Motor neuron (in vitro differentiated cells): ENCODE results near the gene SFI1. TPM values are rescaled to one million over a fixed set of nuclear protein-coding genes. Genes with fewer than 3 reads are reported as not detected.

Experiments used
- ATAC-seq, 8 experiments: fragments of 200-7000 bp; cut with Tn5 transposase; replicated peaks in 6 of 8; 2 replicates each; pipeline ENCODE4 v1.8.0; 2021; ENCODE audit warnings: mild to moderate bottlenecking in 8 of 8, moderate library complexity in 8 of 8
- H3K27ac ChIP-seq, 2 donors: fragments of 250-450 bp; sonication (Bioruptor Pico); 2 replicates each; pipeline ENCODE4 v1.9.0; 2021; ENCODE audit warnings: antibody characterized with exemption in 2 of 2, mild to moderate bottlenecking in 2 of 2, moderate library complexity in 1 of 2
- H3K4me1 ChIP-seq, 2 donors: fragments of 250-450 bp; sonication (Bioruptor Pico); replicated peaks in 1 of 2; 2 replicates each; pipeline ENCODE4 v1.6.1; 2021; ENCODE audit warnings: antibody characterized with exemption in 2 of 2, mild to moderate bottlenecking in 2 of 2, moderate library complexity in 1 of 2
- H3K4me3 ChIP-seq, 5 donors: fragments of 250-450 bp; sonication (Bioruptor Pico); 2 replicates each; pipeline ENCODE4 v1.9.0; 2021; ENCODE audit warnings: antibody characterized with exemption in 5 of 5, mild to moderate bottlenecking in 5 of 5, moderate library complexity in 4 of 5
- WGBS, 10 experiments: fragments of 450-650 bp; shearing (Covaris generic); methylation state at CpG; one replicate each; pipeline ENCODE4 v1.0.0; 2022; 5-methylcytosine and 5-hydroxymethylcytosine counted together
- in situ Hi-C, 9 experiments: fragments of 400-800 bp; cut with MboI; loops; one replicate each; pipeline ENCODE4 v1.15.0; 2021; ENCODE audit warnings: low sequenced_read_pairs in 9 of 9, low pct_unique_long_range_greater_than_20kb in 2 of 9; ENCODE audit not compliant: unreplicated experiment in 9 of 9
- total RNA-seq, 8 experiments: library from RNA; unstranded; fragments of 300-600 nt; gene quantifications; 2 replicates each; pipeline versions ENCODE4 v1.2.3 to v1.2.4, GENCODE V29; 2022

SFI1 gene
- total RNA-seq, 8 experiments from 2014 or later, result 5.2 to 23.1 (median 14.4) TPM

DNA sequence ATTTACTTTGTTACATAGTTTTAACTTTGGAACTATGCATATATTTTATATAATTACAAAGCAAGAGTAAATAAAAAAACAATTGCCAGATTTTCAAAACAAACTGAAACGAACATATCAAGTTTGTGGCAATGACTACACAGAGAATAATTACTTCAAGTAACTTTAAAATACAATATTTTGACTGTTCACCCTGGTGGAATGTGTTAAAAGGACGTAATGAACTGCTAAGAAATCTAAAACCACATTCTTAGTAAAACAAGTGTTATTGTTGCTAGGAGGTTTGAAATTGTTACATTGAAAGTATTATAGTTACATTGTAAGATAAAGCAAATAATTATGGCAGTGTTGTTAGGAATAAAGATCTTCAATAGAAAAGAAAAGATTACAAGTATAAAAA lies 71.4 kb downstream of the SFI1 start:
- H3K27ac ChIP-seq, result no peak overlapping the region
- ATAC-seq, result no peak
- in situ Hi-C loops, result no loop called here
- no peaks in the 10 kb centered on the region for H3K4me1 ChIP-seq
- WGBS, 10 experiments, result 67 to 100% (median 83%) methylated on average over 1 to 2 of the region's 2 CpGs
- no peak overlapping the region for H3K4me3 ChIP-seq

- ATAC-seq, result no peak
- in situ Hi-C loops, result no loop called here
- Histone ChIP-seq H3K27ac (no peak overlapping the region), H3K4me1 (no peaks in the 10 kb centered on the region), H3K4me3 (no peak overlapping the region)
- 80 to 100% (median 94%) methylated on average over 1 of the region's 1 CpG; no CpG with 5 or more reads in 2 of the 10 experiments for WGBS, 10 experiments
Observed at GRCh38 chr22:31569126-31569525, 72.8 kb downstream of the SFI1 start.

DNA sequence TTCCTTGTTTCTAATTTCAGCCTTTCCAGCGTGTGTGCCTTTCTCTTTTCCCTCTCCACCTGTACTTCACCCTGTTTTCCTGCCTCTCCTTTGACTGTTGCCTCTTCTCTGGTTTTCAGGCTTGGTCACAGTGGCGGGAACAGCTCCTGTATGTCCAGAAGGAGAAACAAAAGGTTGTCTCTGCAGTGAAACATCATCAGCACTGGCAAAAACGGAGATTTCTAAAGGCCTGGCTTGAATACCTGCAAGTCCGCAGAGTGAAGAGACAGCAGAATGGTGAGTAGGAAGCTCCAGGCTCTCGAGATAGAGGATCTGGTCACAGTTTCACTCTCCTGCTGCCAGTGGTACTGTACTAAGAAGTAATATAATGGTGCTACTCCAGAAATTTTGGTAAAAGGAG lies 76.6 kb downstream of the SFI1 start:
- H3K4me1 ChIP-seq, result no peaks in the 10 kb centered on the region
- in situ Hi-C loops, result no loop called here
- no peak overlapping the region for H3K4me3 ChIP-seq
- WGBS, 10 experiments, result 83 to 100% (median 94%) methylated on average over 1 to 5 of the region's 5 CpGs; no CpG with 5 or more reads in 1 of the 10 experiments
- H3K27ac ChIP-seq, result no peak overlapping the region
- no peak for ATAC-seq

DNA sequence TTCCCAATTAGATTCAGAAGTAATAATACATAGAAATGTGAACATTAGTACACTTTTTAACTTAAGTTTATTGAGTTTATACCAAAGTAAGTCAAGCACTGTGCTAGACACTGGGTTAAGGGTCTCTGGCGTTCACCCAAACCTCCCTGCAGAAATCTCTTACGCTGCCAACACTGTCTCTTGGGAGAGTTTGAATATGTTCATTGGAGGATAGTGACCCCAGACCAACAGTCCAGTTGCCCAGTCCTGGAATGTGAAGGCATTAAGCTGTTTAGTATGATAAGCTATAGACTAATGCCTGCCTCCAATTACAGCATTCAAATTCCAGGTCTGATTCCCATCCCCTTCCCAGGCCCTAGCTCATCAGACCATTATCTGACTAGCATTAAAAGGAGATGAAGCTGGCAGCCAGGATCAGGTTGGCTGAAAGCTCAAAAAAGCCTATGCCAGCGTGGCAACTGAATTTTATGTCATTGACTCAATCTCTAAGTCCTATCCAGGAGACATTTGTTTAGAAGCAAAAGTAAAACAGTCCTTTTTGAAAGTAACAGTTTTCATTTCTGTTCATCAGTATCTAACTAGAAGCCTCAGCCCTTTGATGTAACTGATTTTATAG lies 77.8 kb downstream of the SFI1 start:
- in situ Hi-C loops, result no loop called here
- WGBS, 10 experiments, result 79 to 100% (median 100%) methylated on average over 1 to 3 of the region's 3 CpGs; no CpG with 5 or more reads in 2 of the 10 experiments
- Histone ChIP-seq H3K27ac (no peak overlapping the region), H3K4me3 (no peak overlapping the region), H3K4me1 (no peaks in the 10 kb centered on the region)
- ATAC-seq, result peak in 1 of 8 experiments; percentile 67

GRCh38 chr22:31575190-31575589 lies 78.9 kb downstream of the SFI1 start:
- Histone ChIP-seq H3K27ac (no peak overlapping the region), H3K4me3 (no peak overlapping the region), H3K4me1 (no peaks in the 10 kb centered on the region)
- ATAC-seq, result no peak
- WGBS, 10 experiments, result 44 to 97% (median 90%) methylated on average over 2 to 6 of the region's 8 CpGs; no CpG with 5 or more reads in 2 of the 10 experiments
- in situ Hi-C loops, result no loop called here

DNA sequence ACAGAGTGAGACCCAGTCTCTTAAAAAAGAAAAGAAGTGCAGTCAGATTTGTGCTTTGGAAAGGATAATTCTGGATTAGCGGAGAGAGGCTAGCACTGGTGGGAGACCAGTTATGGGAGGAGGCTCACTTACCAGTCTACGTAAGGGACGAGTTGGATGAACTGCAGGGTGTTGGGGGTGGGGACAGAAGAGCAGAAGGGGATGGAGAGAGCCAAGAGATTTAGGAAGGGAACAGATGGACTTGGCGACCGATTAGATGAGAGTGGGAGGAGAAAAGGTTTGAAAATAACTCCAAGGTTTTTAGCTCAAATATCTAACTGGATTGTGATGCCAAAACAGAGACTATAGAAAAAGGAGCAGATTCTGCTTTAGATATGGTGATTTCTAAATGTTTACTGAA lies 81.4 kb downstream of the SFI1 start:
- H3K27ac ChIP-seq, result no peak overlapping the region

GRCh38 chr22:31578171-31578570 lies 81.8 kb downstream of the SFI1 start:
- H3K4me1 ChIP-seq, result no peaks in the 10 kb centered on the region
- H3K27ac ChIP-seq, result no peak overlapping the region
- WGBS, 10 experiments, result 80 to 100% (median 100%) methylated on average over 2 to 4 of the region's 5 CpGs; no CpG with 5 or more reads in 5 of the 10 experiments
- in situ Hi-C loops, result no loop called here
- no peak for ATAC-seq
- no peak overlapping the region for H3K4me3 ChIP-seq

More for the DNA sequence above, 81.4 kb downstream of the SFI1 start:
- 80 to 100% (median 98%) methylated on average over 1 to 5 of the region's 5 CpGs; no CpG with 5 or more reads in 1 of the 10 experiments for WGBS, 10 experiments
- no peak overlapping the region for H3K4me3 ChIP-seq
- in situ Hi-C loops, result no loop called here
- H3K4me1 ChIP-seq, result no peaks in the 10 kb centered on the region
- ATAC-seq, result no peak

GRCh38 chr22:31579835-31580242 lies 83.5 kb downstream of the SFI1 start:
- peak in 5 of 8 experiments; percentile 38 to 98 (median 47) for ATAC-seq
- in situ Hi-C loops, result no loop called here
- 80 to 100% (median 100%) methylated on average over 1 of the region's 1 CpG; no CpG with 5 or more reads in 4 of the 10 experiments for WGBS, 10 experiments
- H3K4me3 ChIP-seq, result no peak overlapping the region
- no peak overlapping the region for H3K27ac ChIP-seq
- no peaks in the 10 kb centered on the region for H3K4me1 ChIP-seq

GRCh38 chr22:31583861-31584485 lies 87.6 kb downstream of the SFI1 start:
- no peak overlapping the region for H3K4me3 ChIP-seq
- in situ Hi-C loops, result no loop called here
- ATAC-seq, result no peak
- WGBS, 10 experiments, result 63 to 100% (median 98%) methylated on average over 1 to 3 of the region's 3 CpGs; no CpG with 5 or more reads in 2 of the 10 experiments
- H3K4me1 ChIP-seq, result no peaks in the 10 kb centered on the region
- H3K27ac ChIP-seq, result no peak overlapping the region

DNA sequence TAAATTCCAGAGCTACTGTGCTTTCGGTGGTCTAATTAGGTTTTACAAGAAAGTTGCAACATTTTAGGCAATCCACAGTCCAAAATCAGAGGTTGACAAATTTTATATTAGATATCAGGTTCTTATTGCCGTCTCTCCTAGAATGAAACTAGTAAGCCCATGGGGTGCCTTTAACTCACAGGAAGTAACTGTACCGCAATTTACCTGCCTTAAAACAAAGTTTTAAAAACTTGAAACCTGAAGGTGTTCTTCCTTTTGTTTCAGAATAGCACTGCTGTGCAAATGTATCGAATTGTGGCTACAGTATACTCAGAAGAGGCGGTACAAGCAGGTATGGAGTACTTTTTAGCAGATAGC lies 88.4 kb downstream of the SFI1 start:
- no peak overlapping the region for H3K27ac ChIP-seq
- H3K4me3 ChIP-seq, result no peak overlapping the region
- in situ Hi-C loops, result no loop called here
- WGBS, 10 experiments, result 87 to 100% (median 100%) methylated on average over 1 to 5 of the region's 5 CpGs; no CpG with 5 or more reads in 3 of the 10 experiments
- H3K4me1 ChIP-seq, result no peaks in the 10 kb centered on the region
- no peak for ATAC-seq

DNA sequence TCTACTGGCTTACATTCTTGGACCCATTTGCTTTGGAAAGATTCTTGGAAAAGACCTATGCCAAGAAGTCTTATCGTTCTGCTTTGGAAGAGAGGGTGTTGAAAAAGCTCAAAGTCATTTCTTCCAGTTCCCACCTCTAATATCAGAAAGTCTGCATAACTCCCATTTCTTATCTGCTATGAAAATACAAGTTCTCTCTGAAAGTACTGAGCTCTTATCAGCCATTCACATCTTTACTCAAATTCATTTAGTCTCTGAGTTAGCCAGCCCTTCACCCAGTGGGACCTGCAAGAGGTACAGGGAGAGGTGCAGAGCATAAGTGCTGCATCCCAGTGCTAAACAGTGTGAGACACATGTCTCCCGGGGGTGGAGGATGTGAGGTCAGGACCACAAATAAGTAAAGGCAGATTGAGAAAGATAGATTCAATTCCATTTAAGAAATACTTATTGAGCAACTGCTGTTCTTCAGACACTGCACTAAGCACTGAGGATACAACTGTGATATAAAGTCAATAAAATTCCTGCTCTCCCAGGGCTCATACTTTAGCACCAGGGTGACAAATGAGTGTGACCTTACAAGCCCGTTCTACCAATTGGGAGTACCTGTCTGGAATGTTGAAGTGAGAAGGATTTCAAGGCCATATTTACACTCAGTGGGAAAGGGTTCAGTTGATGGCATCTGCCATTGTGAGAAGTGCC lies 89.0 kb downstream of the SFI1 start:
- ATAC-seq, result no peak
- H3K4me1 ChIP-seq, result no peaks in the 10 kb centered on the region
- in situ Hi-C loops, result no loop called here
- H3K4me3 ChIP-seq, result no peak overlapping the region
- no peak overlapping the region for H3K27ac ChIP-seq
- 0 to 100% (median 81%) methylated on average over 1 to 2 of the region's 3 CpGs; no CpG with 5 or more reads in 2 of the 10 experiments for WGBS, 10 experiments

DNA sequence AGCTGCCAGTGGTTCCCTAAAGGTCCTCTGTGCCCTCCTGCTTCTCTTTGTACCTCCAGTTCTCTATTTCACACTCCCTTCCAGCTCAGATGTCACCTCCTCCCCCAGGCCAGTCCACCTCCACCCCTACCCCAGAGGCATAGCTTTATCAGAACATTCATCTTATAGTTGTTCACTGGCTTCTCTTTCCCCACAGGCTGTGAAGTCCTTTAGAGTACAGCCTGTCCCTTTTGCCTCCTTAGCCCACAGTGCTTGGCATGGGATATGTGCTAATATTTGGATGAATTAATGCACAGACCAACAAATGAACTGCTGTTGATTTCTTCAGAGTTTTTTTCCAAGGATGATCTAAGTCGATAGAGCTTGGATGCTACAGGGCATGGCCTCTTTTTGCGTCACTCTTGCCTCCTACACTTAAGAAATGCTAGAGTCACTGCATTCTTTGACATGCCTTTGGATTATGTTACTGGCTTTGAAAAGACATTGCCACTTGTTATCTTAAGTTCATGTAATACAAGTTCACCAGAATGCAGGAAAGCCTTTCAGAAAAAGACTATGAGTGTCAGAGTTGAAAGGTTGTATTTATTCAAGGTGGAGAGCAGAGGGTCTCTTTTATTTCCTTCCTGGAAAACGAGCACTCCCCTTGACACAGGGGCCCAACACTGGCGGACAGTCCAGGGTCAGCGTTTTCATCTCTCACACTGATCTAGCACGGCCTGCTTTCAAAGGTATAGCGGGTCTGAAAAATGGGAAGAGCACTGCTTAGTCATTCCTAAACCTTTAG lies 90.0 kb downstream of the SFI1 start:
- in situ Hi-C loops, result no loop called here
- ATAC-seq, result peak in 1 of 8 experiments; percentile 62
- no peaks in the 10 kb centered on the region for H3K4me1 ChIP-seq
- 66 to 100% (median 94%) methylated on average over 2 to 7 of the region's 7 CpGs; no CpG with 5 or more reads in 1 of the 10 experiments for WGBS, 10 experiments
- H3K27ac ChIP-seq, result no peak overlapping the region
- no peak overlapping the region for H3K4me3 ChIP-seq
